ENCODE results near the gene CCL26. TPM values are rescaled to one million over a fixed set of nuclear protein-coding genes. Genes with fewer than 3 reads are reported as not detected.

Gene CCL26
- total RNA-seq, 2 experiments from 2014 or later = not detected

DNA sequence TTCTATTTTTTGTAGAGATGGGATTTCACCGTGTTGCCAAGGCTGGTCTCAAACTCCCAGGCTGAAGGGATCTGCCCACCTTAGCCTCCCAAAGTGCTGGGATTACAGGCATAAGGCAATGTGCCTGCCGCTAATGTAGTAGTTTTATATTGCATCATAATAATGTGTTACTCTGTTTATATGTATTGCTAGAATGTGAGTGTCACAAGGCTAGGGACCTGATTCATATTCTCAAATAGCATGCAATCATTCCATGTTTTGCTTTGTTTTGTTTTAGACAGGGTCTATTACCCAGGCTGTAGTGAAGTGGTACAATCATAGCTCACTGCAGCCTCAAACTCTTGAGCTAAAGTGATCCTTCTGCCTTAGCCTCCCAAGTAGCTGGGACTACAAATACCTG, 13.5 kb downstream of the CCL26 start:
- TF ChIP-seq EZH2phosphoT487 (IDR thresholded peaks at IDR 0.05; ENCODE audit: borderline replicate concordance, low read depth, low read length) = no peak
- TF ChIP-seq, protein P1, sequence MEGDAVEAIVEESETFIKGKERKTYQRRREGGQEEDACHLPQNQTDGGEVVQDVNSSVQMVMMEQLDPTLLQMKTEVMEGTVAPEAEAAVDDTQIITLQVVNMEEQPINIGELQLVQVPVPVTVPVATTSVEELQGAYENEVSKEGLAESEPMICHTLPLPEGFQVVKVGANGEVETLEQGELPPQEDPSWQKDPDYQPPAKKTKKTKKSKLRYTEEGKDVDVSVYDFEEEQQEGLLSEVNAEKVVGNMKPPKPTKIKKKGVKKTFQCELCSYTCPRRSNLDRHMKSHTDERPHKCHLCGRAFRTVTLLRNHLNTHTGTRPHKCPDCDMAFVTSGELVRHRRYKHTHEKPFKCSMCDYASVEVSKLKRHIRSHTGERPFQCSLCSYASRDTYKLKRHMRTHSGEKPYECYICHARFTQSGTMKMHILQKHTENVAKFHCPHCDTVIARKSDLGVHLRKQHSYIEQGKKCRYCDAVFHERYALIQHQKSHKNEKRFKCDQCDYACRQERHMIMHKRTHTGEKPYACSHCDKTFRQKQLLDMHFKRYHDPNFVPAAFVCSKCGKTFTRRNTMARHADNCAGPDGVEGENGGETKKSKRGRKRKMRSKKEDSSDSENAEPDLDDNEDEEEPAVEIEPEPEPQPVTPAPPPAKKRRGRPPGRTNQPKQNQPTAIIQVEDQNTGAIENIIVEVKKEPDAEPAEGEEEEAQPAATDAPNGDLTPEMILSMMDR (conservative IDR thresholded peaks at IDR 0.05; ENCODE audit: low read length) = no peak
- H3K79me2 ChIP-seq (ENCODE audit: insufficient read depth, low read depth, low read length) = no peaks in the 10 kb centered on the region
- peaks cover 13% of the 10 kb centered on the region for H3K4me1 ChIP-seq (ENCODE audit: insufficient read depth, low read length, poor library complexity, severe bottlenecking)
- no peak overlapping the region for H3K4me3 ChIP-seq (ENCODE audit: low read depth, low read length, poor library complexity, severe bottlenecking)
- intact Hi-C loops (cut with micrococcal nuclease; ENCODE audit: unreplicated experiment) = loop anchor here (5.0 kb wide), 2 partner anchors 116 to 231 kb away; no protein-coding TSS in a partner anchor
- no peaks in the 10 kb centered on the region for H3K9me3 ChIP-seq (ENCODE audit: low read length)
- H3K4me2 ChIP-seq (ENCODE audit: low read length) = no peak overlapping the region
- DNase-seq (ENCODE audit: low spot score) = no peak
- no peaks in the 10 kb centered on the region for H3K9me2 ChIP-seq (ENCODE audit: insufficient read depth, low read length)
- no peak overlapping the region for H3K27ac ChIP-seq (ENCODE audit: low read depth, low read length, poor library complexity, severe bottlenecking)
- ChIA-PET CTCF (ENCODE audit: unreplicated experiment) (no interaction called here), POLR2A (interaction anchor here (0.8 to 1.4 kb wide), 3 partner anchors 17 to 93 kb away, joined by 3 to 6 read pairs (median 4); partner anchors contain the start of gene HIP1)
- no peak overlapping the region for H2AFZ ChIP-seq (ENCODE audit: low read length)
- BruUV-seq (replicated peaks) = no TSS peak
- H3K36me3 ChIP-seq (ENCODE audit: insufficient read depth, low read length) = no peaks in the 10 kb centered on the region
- no peaks in the 10 kb centered on the region for H4K20me1 ChIP-seq (ENCODE audit: insufficient read depth, low read length)

DNA sequence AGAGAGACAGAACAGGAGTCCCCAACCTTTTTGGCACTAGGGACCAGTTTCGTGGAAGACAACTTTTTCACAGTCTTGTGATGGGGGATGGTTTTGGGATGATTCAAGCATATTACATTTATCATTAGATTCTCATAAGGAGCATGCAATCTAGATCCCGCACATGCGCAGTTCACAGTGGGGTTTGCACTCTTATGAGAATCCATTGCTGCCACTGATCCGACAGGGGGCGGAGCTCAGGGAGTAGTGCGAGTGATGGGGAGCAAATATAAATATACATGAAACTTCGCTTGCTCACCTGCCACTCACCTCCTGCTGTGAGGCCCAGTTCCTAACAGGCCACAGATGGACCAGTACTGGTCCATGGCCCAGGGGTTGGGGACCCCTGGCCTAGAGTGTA, 14.2 kb downstream of the CCL26 start:
- no peaks in the 10 kb centered on the region for H3K9me3 ChIP-seq (ENCODE audit: low read length)
- no TSS peak for BruUV-seq (replicated peaks)
- ChIA-PET POLR2A (interaction anchor here (1.3 to 1.4 kb wide), 2 partner anchors 17 to 19 kb away, joined by 4 to 6 read pairs; partner anchors contain the start of gene HIP1), CTCF (ENCODE audit: unreplicated experiment) (no interaction called here)
- no peaks in the 10 kb centered on the region for H3K36me3 ChIP-seq (ENCODE audit: insufficient read depth, low read length)
- H3K4me1 ChIP-seq (ENCODE audit: insufficient read depth, low read length, poor library complexity, severe bottlenecking) = peaks cover 18% of the 10 kb centered on the region
- no peaks in the 10 kb centered on the region for H4K20me1 ChIP-seq (ENCODE audit: insufficient read depth, low read length)
- H3K4me2 ChIP-seq (ENCODE audit: low read length) = no peak overlapping the region
- H3K9me2 ChIP-seq (ENCODE audit: insufficient read depth, low read length) = no peaks in the 10 kb centered on the region
- intact Hi-C loops (cut with micrococcal nuclease; ENCODE audit: unreplicated experiment) = loop anchor here (5.0 kb wide), 2 partner anchors 116 to 231 kb away; no protein-coding TSS in a partner anchor
- TF ChIP-seq, protein P1 (conservative IDR thresholded peaks at IDR 0.05; ENCODE audit: low read length) = 0 out of 2 replicates have a peak, but pooled peaks have one; percentile 18
- TF ChIP-seq EZH2phosphoT487 (IDR thresholded peaks at IDR 0.05; ENCODE audit: borderline replicate concordance, low read depth, low read length) = no peak
- no peak overlapping the region for H3K4me3 ChIP-seq (ENCODE audit: low read depth, low read length, poor library complexity, severe bottlenecking)
- DNase-seq (ENCODE audit: low spot score) = no peak
- no peaks in the 10 kb centered on the region for H3K79me2 ChIP-seq (ENCODE audit: insufficient read depth, low read depth, low read length)
- H2AFZ ChIP-seq (ENCODE audit: low read length) = no peak overlapping the region
- H3K27ac ChIP-seq (ENCODE audit: low read depth, low read length, poor library complexity, severe bottlenecking) = no peak overlapping the region

DNA sequence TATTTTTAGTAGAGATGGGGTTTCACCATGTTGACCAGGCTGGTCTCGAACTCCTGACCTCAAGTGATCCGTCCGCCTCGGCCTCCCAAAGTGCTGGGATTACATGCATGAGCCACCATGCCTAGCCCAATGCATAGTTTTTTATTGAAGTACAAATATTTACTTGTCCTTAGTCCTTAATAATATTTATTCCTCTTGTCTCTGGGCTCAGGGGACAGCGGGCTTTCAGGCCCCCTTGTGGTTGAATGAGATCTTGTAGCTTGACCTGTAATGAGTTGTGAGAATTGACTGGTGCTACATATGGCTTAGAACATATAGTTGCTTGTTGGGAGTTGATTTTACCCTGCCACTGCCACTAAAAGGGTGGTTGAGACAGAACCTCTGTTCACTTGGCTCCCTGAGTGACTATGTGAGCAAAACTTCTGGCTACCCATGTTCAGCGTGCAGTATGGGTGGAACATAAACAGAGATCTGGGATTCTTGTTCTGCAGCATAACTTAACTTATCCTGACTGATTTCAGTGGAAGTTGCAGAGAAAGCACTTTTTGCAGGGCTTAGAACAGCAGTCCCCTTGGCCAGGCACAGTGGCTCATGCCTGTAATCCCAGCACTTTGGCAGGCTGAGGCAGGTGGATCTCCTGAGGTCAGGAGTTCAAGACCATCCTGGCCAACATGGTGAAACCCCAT, 14.9 kb downstream of the CCL26 start:
- H3K4me3 ChIP-seq (ENCODE audit: low read depth, low read length, poor library complexity, severe bottlenecking) = no peak overlapping the region
- CTCF ChIA-PET (ENCODE audit: unreplicated experiment) = no interaction called here
- H3K9me2 ChIP-seq (ENCODE audit: insufficient read depth, low read length) = no peaks in the 10 kb centered on the region
- H3K79me2 ChIP-seq (ENCODE audit: insufficient read depth, low read depth, low read length) = no peaks in the 10 kb centered on the region
- peak; percentile 62 for DNase-seq (ENCODE audit: low spot score)
- H3K27ac ChIP-seq (ENCODE audit: low read depth, low read length, poor library complexity, severe bottlenecking) = no peak overlapping the region
- no TSS peak for BruUV-seq (replicated peaks)
- no peak overlapping the region for H2AFZ ChIP-seq (ENCODE audit: low read length)
- no peaks in the 10 kb centered on the region for H4K20me1 ChIP-seq (ENCODE audit: insufficient read depth, low read length)
- no peaks in the 10 kb centered on the region for H3K36me3 ChIP-seq (ENCODE audit: insufficient read depth, low read length)
- intact Hi-C loops (cut with micrococcal nuclease; ENCODE audit: unreplicated experiment) = loop anchor here (5.0 kb wide), 2 partner anchors 115 to 230 kb away; no protein-coding TSS in a partner anchor
- H3K9me3 ChIP-seq (ENCODE audit: low read length) = no peaks in the 10 kb centered on the region
- POLR2A ChIA-PET = no interaction called here
- no peak overlapping the region for H3K4me2 ChIP-seq (ENCODE audit: low read length)
- TF ChIP-seq EZH2phosphoT487 (IDR thresholded peaks at IDR 0.05; ENCODE audit: borderline replicate concordance, low read depth, low read length) = no peak
- TF ChIP-seq, protein P1 (conservative IDR thresholded peaks at IDR 0.05; ENCODE audit: low read length) = peak; percentile 73
- peaks cover 15% of the 10 kb centered on the region for H3K4me1 ChIP-seq (ENCODE audit: insufficient read depth, low read length, poor library complexity, severe bottlenecking)
